HT1080 (cell line): ENCODE measurements around the gene APBB3. TPM values are rescaled to one million over a fixed set of nuclear protein-coding genes. Genes with fewer than 3 reads are reported as not detected.

Experiments used
- DNase-seq: peaks from one replicate; pipeline ENCODE4 v3.0.0-alpha.2; 2015; ENCODE audit warnings: low read depth
- total RNA-seq: library from RNA; depleted of rRNA; stranded (reverse); fragments of >200 nt; shearing (Covaris generic); gene quantifications from 2 replicates; pipeline ENCODE4 v1.2.3, GENCODE V29; 2014

The APBB3 gene
- total RNA-seq, 1 experiment from 2014 or later, result 5.0 TPM

GRCh38 chr5:140576776-140577201, 12.4 kb upstream of the APBB3 start:
- no peak for DNase-seq

GRCh38 chr5:140575309-140575708, 10.9 kb upstream of the APBB3 start:
- peak; percentile 54 for DNase-seq

GRCh38 chr5:140574165-140574564, 9.8 kb upstream of the APBB3 start:
- no peak for DNase-seq

DNA sequence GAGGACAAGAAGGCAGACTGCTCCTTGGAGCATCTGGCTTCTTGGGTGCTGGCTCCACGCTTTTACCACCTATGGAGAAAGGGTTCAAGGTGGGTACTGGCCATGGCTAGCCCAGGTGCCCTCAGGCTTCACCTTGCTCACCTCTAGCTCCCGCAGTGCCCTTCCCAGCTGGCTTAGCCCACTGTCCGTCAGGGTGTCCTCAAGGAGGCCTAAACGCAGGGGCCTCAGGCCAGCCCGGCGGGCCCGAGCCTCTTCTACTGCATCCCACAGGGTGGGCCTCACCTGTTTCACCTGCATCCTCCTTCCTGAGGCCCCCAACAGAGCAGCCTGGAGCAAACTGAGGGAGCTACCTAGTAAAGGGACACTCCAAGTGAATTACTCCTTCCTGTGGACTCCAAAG, 9.3 kb upstream of the APBB3 start:
- DNase-seq, result no peak

DNA sequence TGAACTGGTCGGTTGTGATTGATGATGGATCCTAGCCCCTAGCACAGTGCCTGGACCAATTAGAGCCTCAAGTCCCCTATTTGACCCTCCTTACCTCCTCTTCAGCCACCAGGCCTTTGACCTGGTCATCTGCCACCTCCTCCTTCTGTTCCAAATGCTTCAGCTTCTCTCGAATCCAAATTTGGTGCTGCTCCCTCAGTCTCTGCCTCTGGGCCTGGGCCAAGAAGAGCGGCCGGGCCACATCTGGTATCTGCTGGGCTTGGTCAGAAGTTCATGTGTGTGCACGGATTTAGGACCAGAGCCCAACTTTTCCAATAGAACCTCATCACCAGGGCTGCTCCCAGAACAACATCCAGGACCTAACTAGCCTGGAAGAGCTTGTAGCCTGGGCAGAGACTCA, 6.7 kb upstream of the APBB3 start:
- DNase-seq, result no peak

DNA sequence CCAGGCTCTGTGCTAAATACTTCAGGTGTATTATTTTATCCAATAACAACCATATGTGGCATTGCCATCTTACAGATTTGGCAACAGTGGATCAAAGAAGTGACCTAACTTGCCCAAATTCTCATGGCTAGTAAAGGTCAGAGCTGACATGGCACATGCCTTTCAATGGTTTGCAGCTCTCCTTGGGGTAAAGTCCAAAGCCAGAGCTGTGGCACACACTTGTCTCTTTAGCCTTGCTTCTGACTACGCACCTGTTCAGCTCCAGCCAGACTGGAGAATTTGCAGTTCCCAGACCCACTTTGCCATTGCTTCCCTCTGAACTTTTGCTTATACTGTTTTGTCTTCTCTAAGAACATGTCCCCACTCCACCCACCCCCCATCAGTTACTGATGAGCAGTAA, 6.1 kb upstream of the APBB3 start:
- DNase-seq, result no peak

DNA sequence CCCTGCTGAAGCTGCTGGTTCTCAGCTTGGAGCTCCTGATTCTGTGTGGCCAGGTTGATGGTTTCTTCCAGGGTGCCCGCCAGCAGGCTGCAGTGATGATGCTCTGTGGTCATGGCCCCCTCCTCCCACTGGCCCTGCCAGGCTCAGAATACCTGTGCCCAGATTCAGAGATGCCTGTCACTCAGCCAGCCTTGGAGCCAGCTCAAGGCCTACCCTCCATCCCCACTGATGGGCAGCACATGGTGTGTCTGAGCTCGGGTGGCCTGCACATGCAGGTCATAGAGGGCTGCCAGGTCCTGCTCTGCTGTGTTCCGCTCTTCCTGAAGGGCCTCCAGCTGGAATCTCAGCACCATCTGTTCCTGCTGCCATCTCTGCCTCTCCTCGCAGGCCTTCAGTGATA, 5.7 kb upstream of the APBB3 start:
- DNase-seq, result no peak

DNA sequence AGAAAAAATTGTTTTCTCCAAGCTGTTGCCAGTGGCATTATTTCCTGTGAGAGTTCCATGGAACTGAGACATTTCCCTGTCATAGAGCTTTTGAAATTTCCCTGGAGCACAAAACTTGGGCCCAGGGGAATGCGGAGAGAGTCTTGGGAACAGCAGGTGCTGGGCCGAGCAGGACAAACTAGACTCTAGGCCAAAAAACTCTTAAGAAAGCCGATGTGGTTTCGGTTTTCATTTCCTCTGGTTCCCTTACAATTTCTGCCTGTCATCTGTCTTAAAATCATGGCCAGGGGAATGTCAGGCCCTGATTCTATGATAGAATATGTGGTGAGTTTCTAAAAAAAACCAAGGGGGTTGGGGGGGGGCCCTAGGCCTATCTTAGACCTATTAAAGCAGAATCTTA, 4.8 kb upstream of the APBB3 start:
- no peak for DNase-seq

DNA sequence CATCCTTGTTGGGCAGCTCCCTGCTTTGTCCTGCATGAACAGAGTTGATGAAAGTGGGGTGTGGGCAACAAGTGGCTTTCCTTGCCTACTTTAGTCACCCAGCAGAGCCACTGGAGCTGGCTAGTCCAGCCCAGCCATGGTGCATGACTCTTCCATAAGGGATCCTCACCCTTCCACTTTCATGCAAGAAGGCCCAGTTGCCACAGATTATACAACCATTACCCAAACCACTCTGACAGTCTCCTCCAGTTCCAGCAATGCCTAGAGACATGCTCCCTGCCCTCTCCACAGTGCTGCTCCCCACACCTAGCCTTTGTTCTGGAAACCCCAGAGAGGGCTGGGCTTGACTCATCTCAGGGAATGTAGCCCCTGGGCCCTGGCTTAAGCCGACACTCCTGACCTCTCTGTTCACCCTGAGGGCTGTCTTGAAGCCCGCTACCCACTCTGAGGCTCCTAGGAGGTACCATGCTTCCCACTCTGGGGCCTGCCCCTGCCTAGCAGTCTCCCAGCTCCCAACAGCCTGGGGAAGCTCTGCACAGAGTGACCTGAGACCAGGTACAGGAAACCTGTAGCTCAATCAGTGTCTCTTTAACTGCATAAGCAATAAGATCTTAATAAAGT, 4.2 kb upstream of the APBB3 start:
- DNase-seq, result no peak

DNA sequence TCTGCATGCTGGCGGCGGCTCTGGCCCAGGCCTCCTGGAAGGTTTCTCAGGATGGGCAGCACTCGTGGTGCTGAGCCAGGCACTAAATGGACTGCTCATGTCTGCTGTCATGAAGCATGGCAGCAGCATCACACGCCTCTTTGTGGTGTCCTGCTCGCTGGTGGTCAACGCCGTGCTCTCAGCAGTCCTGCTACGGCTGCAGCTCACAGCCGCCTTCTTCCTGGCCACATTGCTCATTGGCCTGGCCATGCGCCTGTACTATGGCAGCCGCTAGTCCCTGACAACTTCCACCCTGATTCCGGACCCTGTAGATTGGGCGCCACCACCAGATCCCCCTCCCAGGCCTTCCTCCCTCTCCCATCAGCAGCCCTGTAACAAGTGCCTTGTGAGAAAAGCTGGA, 3.5 kb upstream of the APBB3 start:
- DNase-seq, result no peak

DNA sequence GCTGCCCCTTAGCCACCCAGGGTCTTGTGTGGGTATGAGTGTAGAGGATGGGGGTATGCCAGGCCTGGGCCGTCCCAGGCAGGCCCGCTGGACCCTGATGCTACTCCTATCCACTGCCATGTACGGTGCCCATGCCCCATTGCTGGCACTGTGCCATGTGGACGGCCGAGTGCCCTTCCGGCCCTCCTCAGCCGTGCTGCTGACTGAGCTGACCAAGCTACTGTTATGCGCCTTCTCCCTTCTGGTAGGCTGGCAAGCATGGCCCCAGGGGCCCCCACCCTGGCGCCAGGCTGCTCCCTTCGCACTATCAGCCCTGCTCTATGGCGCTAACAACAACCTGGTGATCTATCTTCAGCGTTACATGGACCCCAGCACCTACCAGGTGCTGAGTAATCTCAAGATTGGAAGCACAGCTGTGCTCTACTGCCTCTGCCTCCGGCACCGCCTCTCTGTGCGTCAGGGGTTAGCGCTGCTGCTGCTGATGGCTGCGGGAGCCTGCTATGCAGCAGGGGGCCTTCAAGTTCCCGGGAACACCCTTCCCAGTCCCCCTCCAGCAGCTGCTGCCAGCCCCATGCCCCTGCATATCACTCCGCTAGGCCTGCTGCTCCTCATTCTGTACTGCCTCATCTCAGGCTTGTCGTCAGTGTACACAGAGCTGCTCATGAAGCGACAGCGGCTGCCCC, 2.9 kb upstream of the APBB3 start:
- no peak for DNase-seq

GRCh38 chr5:140566665-140567064, 2.3 kb upstream of the APBB3 start:
- no peak for DNase-seq

DNA sequence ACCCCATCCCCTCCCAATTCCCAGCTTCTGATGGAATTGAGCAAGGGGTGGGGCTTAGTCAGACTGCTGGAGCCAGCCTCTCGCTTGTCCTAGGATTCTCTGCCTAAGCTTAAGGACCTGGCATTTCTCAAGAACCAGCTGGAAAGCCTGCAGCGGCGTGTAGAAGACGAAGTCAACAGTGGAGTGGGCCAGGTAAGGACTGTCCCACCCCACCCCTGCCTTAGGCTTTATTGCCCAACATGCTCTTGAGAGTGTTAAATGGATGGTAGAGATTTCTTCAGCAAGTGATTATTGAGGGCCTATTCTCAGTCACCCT, 1.3 kb upstream of the APBB3 start:
- DNase-seq, result no peak

- DNase-seq, result no peak
Observed at GRCh38 chr5:140565024-140565779, 804 bp upstream of the APBB3 start.

DNA sequence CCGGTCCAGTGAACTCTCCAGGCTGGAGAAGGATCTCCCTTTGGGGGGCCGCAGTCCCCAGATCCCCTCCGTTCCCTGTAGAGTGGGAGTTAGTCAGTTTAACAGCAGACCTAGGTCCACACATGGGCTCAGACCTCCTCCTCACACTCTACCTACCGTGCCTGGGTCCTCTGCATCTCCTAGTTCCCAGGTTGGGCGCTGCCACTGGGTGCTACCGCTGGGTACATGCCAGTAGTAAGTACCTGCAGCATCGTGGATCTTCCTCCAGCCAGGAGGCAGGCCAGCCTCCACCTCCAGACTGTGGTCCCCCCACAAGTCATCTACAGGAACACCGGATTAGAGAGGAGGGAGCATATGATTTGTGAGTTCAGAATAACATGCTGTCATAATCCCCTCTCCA, 802 bp downstream of the APBB3 start:
- DNase-seq, result no peak

DNA sequence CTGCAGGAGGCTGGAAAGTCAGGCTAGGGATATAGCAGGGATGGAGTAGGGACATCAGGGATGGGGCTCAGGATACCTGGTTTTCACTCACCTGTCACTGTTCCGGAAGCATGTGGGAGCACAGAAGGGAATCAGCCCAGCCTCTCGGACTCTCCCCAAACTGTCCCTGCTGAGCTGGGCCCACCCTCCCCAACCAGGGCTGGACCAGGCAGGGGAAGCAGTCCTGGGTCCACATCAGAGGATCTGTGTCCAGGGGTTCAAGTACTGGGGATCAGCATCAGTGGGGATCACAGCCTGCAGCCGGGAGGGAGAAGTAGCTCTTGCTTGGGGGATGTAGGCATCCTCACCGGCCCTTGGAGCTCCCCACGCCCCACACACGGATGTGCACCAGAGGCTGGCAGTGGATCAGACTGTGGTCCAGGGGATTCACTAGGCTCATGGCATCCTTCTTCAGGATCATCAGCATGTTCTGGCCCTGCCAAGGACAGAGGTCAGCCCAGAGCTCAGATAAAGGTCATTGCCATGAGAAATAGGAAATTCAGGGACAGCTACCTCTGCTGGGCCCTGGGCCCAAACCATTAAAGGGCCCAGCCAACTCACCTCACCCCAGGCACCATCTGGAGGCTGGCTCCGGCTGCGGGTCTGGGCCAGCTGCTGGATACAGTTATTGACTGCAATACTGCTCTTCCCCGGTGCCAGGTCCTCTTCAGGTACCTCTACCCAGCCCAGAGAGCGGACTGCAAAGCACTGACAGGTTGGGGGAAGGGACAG, 2.5 kb downstream of the APBB3 start:
- no peak for DNase-seq

- no peak for DNase-seq
Observed at GRCh38 chr5:140560227-140560626, 4.2 kb downstream of the APBB3 start.

DNA sequence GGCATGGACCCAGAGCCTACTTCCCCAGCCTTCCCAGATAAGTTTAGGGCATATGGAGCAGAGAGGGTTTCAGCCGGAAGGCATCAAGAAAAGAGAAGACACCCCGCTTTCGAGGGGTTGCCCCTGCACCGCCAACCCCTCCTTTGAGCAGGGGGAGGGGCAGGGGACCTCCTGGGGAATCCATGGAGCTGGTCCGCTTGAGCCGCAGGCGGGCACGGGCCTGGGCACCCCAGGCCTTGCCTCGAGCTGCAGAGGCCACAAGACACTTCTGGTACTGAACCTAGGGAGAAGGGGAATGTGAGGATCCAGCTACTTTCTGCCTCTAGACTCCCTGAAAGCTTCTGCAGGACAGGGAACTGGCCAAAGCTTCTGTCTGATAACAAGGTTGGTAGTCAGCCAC, 5.9 kb downstream of the APBB3 start:
- no peak for DNase-seq

DNA sequence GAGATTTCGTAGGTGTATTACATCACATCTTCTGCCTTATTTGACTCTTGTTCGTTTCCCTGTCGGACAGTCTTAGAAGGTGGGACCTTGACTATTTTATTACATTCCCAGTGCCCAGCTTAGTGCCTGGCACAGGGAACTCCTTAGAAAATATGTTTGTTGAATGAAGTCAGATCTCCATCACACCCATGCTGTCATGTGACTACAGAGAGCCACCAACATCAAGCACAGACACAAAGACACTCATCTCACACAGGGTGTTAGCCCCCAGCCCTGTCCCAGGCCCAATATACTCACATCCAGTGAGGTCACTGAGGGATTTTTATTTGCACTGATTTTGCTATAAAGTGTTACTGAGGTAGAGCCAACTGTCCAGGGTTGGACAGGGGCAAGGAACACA, 6.4 kb downstream of the APBB3 start:
- no peak for DNase-seq

- peak; percentile 88 for DNase-seq
Observed at GRCh38 chr5:140557136-140557805, 7.1 kb downstream of the APBB3 start, which contains the start of gene SRA1. TSS of gene SRA1 (minus strand) at chr5:140557473. CDS start at chr5:140557452, 21 bp downstream.

- no peak for DNase-seq
Observed at GRCh38 chr5:140556438-140556837, 8.0 kb downstream of the APBB3 start.
